Endodermal cell (in vitro differentiated cells): ENCODE measurements around the gene ACTN4. TPM values are rescaled to one million over a fixed set of nuclear protein-coding genes. Genes with fewer than 3 reads are reported as not detected.

ENCODE experiments used
- DNase-seq: peaks from one replicate; pipeline ENCODE4 v3.0.0-alpha.2; 2017
- H3K27ac ChIP-seq: 2 replicates; pipeline ENCODE4 v1.5.1; 2013; ENCODE audit warnings: mild to moderate bottlenecking, low read depth, low read length, moderate library complexity
- H3K27me3 ChIP-seq: 2 replicates; pipeline ENCODE4 v1.6.1; 2013; ENCODE audit warnings: mild to moderate bottlenecking, low read length, moderate library complexity; ENCODE audit not compliant: insufficient read depth, control insufficient read depth, poor library complexity, severe bottlenecking
- H3K36me3 ChIP-seq: 2 replicates; pipeline ENCODE4 v1.7.0; 2013; ENCODE audit warnings: mild to moderate bottlenecking, low read length, moderate library complexity; ENCODE audit not compliant: control insufficient read depth, insufficient read depth
- H3K4me1 ChIP-seq: one replicate; pipeline ENCODE4 v1.7.0; 2013; ENCODE audit warnings: low read length; ENCODE audit not compliant: control insufficient read depth, insufficient read depth
- H3K4me3 ChIP-seq: 2 replicates; pipeline ENCODE4 v1.5.1; 2013; ENCODE audit warnings: mild to moderate bottlenecking, low read length, moderate library complexity
- H3K9ac ChIP-seq: 2 replicates; pipeline ENCODE4 v1.6.1; 2013; ENCODE audit warnings: mild to moderate bottlenecking, low read length, moderate library complexity; ENCODE audit not compliant: poor library complexity, severe bottlenecking; ENCODE audit errors: extremely low read depth
- H3K9me3 ChIP-seq: 2 replicates; pipeline ENCODE4 v1.6.1; 2013; ENCODE audit warnings: mild to moderate bottlenecking, low read length, moderate library complexity; ENCODE audit not compliant: control insufficient read depth
- H3K27ac Mint-ChIP-seq: 2 replicates; pipeline ENCODE4 v1.8.0; 2020; ENCODE audit warnings: mixed read lengths
- H3K27me3 Mint-ChIP-seq: 2 replicates; pipeline ENCODE4 v1.8.0; 2021; ENCODE audit warnings: mild to moderate bottlenecking, mixed read lengths; ENCODE audit not compliant: insufficient read depth
- H3K36me3 Mint-ChIP-seq: 2 replicates; pipeline ENCODE4 v1.8.0; 2020; ENCODE audit warnings: low read depth, mixed read lengths
- H3K4me1 Mint-ChIP-seq: 2 replicates; pipeline ENCODE4 v1.8.0; 2020; ENCODE audit warnings: mixed read lengths
- H3K4me3 Mint-ChIP-seq: 2 replicates; pipeline ENCODE4 v1.8.0; 2020; ENCODE audit warnings: mild to moderate bottlenecking, moderate library complexity, mixed read lengths
- H3K9me3 Mint-ChIP-seq: 2 replicates; pipeline ENCODE4 v1.8.0; 2020; ENCODE audit warnings: mild to moderate bottlenecking, mixed read lengths
- WGBS, 2 experiments: methylation state at CpG; one replicate each; pipeline versions ENCODE4 v1.1.5 to v1.1.7; 2013; ENCODE audit warnings: missing lambda C conversion rate in 2 of 2, mixed read lengths in 1 of 2; ENCODE audit not compliant: insufficient coverage in 1 of 2, insufficient read length in 1 of 2; 5-methylcytosine and 5-hydroxymethylcytosine counted together
- total RNA-seq, 2 donors: library from RNA; stranded (reverse); fragmentation: NEBNext Ultra II Directional in 1 of 2; extraction: Animal tissue kit (Norgen Biotek cat#: 25700) in 1 of 2; gene quantifications; 2 replicates in 1 of 2; 3 replicates in 1 of 2; pipeline ENCODE4 v1.2.1, GENCODE V29; 2021
- TF ChIP-seq, protein P1 (sequence below): fragments of 200-600 bp; sonication (generic); conservative IDR thresholded peaks from 2 replicates; pipeline ENCODE4 v1.5.0; 2021; ENCODE audit warnings: antibody characterized with exemption, mild to moderate bottlenecking

The ACTN4 gene
- total RNA-seq, 2 donors from 2014 or later: 378 to 437 TPM

DNA sequence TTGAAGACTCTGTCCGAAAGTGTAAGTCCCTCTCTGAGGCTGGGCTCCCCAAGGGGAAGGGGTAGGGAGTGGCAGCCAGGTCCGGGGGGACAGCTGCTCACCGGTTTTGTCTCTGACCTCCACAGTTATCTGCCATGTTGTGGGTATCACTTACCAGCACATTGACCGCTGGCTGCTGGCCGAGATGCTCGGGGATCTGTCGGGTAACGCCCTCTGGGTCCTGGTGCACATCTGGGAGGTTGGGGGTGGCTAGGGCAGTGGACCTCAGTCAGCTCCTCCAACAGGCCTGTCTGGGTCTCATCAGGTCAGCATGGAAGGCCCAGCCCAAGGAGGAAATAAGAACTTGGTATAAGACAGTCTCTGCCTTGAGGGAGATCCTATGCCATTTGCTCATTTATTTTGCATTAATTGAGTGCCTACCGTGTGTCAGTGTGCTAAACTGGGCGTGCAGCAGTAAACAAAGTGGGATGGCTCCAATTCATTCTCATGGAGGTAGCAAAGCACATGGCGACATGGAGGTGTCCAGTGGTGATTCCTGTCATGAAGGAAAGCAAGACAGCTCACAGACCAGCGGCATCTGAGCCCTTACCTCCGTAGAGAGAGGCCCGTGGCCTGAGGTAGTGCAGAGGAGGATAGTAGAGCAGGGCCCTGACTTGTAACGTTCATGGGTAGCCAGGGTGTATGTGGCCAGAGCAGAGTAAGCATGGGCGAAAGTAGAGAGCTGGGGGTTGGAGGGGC, 14.8 kb upstream of the ACTN4 start:
- Histone ChIP-seq H3K4me1 (no peaks in the 10 kb centered on the region), H3K4me3 (no peak overlapping the region), H3K27ac (no peak overlapping the region), H3K36me3 (peaks cover 74% of the 10 kb centered on the region), H3K27me3 (no peaks in the 10 kb centered on the region), H3K9me3 (no peaks in the 10 kb centered on the region), H3K9ac (no peak overlapping the region)
- Mint-ChIP-seq H3K9me3 (no peaks in the 10 kb centered on the region), H3K36me3 (peaks cover 72% of the 10 kb centered on the region), H3K27ac (peak overlapping the region; percentile 45), H3K4me1 (peaks cover 21% of the 10 kb centered on the region), H3K27me3 (no peaks in the 10 kb centered on the region), H3K4me3 (no peak overlapping the region)
- 96 to 97% methylated on average over 9 to 16 of the region's 16 CpGs for WGBS, 2 experiments
- TF ChIP-seq, protein P1, sequence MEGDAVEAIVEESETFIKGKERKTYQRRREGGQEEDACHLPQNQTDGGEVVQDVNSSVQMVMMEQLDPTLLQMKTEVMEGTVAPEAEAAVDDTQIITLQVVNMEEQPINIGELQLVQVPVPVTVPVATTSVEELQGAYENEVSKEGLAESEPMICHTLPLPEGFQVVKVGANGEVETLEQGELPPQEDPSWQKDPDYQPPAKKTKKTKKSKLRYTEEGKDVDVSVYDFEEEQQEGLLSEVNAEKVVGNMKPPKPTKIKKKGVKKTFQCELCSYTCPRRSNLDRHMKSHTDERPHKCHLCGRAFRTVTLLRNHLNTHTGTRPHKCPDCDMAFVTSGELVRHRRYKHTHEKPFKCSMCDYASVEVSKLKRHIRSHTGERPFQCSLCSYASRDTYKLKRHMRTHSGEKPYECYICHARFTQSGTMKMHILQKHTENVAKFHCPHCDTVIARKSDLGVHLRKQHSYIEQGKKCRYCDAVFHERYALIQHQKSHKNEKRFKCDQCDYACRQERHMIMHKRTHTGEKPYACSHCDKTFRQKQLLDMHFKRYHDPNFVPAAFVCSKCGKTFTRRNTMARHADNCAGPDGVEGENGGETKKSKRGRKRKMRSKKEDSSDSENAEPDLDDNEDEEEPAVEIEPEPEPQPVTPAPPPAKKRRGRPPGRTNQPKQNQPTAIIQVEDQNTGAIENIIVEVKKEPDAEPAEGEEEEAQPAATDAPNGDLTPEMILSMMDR: no peak
- DNase-seq: peak; percentile 46

DNA sequence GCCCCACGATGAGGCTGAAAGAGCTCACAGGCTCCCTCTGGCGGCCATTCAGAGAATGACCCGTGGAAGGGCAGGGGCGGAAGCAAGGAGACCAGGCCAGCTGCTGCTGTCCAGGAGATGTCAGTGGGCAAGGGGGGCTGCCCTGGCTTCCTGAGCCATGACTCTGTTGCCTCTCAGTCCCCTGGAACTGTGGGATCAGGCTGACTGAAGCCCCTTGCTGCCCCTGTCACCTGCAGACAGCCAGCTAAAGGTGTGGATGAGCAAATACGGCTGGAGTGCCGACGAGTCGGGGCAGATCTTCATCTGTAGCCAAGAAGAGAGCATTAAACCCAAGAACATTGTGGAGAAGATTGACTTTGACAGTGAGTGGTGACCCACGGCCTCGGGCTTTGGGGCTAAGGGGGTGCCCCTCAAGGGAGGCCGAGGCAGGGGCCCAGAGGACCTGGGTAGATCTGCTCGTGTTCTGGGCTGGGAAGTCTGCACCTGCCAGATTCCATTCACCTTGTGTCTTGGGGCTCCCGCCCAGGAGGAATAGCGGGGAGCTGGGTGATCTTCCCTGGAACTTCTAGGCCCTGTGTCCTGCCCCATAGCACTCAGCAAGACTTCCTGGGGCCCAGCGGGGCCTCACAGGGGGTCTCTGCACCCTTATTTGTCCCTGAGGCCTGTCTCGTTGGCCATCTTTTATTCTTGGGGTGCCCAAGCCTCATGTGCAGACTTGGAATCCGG, 12.5 kb upstream of the ACTN4 start:
- 71 to 75% methylated on average over 16 to 17 of the region's 17 CpGs for WGBS, 2 experiments
- peaks cover 21% of the 10 kb centered on the region for H3K4me1 Mint-ChIP-seq
- Histone ChIP-seq H3K4me3 (no peak overlapping the region), H3K27me3 (no peaks in the 10 kb centered on the region), H3K36me3 (peaks cover 56% of the 10 kb centered on the region), H3K9me3 (no peaks in the 10 kb centered on the region), H3K4me1 (no peaks in the 10 kb centered on the region), H3K9ac (no peak overlapping the region), H3K27ac (no peak overlapping the region)
- H3K9me3 Mint-ChIP-seq: no peaks in the 10 kb centered on the region
- peak overlapping the region; percentile 90 for H3K27ac Mint-ChIP-seq
- H3K4me3 Mint-ChIP-seq: no peak overlapping the region
- peaks cover 57% of the 10 kb centered on the region for H3K36me3 Mint-ChIP-seq
- DNase-seq: peak; percentile 93
- no peaks in the 10 kb centered on the region for H3K27me3 Mint-ChIP-seq
- TF ChIP-seq, protein P1: peak; percentile 97

DNA sequence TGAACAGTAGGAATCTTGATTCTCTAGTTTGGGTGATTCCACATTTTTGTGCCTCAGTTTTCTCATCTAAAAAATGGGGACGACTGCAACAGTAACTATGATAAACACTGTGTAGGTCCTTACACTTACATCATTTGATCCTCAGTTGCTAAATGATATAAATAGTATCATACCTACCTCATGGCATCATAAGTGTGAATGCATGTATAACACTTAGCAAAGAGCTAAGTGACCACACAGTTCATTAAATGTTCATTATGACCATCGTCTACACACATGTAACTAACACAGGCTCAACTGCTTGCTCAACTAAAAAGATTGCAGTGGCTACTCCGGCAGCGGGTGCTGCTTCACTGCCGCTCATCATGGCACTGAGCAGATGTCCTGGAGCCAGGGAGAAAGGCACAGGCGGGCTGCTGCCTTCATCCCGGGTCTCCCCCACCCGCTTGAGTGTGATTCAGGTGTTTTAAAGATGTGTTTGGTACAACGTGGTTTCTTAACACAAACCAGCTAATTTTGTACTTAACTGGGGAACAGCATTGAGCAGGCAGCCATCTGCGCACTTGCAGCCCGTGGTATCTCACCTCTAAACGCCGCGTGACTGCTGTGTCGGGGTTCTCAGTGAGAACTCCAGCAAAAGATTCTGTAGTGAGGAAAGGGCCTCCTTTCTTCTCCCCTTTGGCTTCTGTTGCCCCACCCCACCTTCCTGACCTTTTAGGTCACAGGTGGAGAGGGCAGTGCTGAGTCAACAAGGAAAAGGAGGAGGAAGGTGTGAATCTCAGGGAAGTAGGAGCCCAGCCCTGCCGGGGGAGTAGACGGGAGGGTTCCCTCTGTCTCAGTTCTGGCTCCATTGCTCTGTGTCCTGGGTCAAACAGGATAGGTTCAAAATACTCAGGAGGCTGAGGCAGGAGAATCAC, 11.7 kb upstream of the ACTN4 start:
- peak overlapping the region; percentile 70 for H3K27ac Mint-ChIP-seq
- Histone ChIP-seq H3K9ac (no peak overlapping the region), H3K4me3 (no peak overlapping the region), H3K27ac (no peak overlapping the region), H3K36me3 (peaks cover 49% of the 10 kb centered on the region), H3K27me3 (no peaks in the 10 kb centered on the region), H3K4me1 (no peaks in the 10 kb centered on the region), H3K9me3 (no peaks in the 10 kb centered on the region)
- H3K4me1 Mint-ChIP-seq: peaks cover 21% of the 10 kb centered on the region
- H3K4me3 Mint-ChIP-seq: no peak overlapping the region
- peaks cover 51% of the 10 kb centered on the region for H3K36me3 Mint-ChIP-seq
- H3K27me3 Mint-ChIP-seq: no peaks in the 10 kb centered on the region
- peak; percentile 70 for DNase-seq
- no peaks in the 10 kb centered on the region for H3K9me3 Mint-ChIP-seq
- TF ChIP-seq, protein P1: no peak
- WGBS, 2 experiments: 89 to 93% methylated on average over 15 to 17 of the region's 17 CpGs
